A549 treated with AZD9567 at 1 μM for 4 hours (cell line): ENCODE data around the gene RIBC1. TPM values are rescaled to one million over a fixed set of nuclear protein-coding genes. Genes with fewer than 3 reads are reported as not detected.

ENCODE experiments used
- total RNA-seq: library from RNA; stranded (reverse); fragments of 200-300 nt; extraction: Qiagen RNA extraction; gene quantifications from 5 replicates; pipeline ENCODE4 v1.2.3, GENCODE V29; 2022; ENCODE audit not compliant: insufficient read depth

Gene RIBC1
- 0.49 to 1.5 TPM (median 0.70 TPM) in 5 replicates for total RNA-seq

DNA sequence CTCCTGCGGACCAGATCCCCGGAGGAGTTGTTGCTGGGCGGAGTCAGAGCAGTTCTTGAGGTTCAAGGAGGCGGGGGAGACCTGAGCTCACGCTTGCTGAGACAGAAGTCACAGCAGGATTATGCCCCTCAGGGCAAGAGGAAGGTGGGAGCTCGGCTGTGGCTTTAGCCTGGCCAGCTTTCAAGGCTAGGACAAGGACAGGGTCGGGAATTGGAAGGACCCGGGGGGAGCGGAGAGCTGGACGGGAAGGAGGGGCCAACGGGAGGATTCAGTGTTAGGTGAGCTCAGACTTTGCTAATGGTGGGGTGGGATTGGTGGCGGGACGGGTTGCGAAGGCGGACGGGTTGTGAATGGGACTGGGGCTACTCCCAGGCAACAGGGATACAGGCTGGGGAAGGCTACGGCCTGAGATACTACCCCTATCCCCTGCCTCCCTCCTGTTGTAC, at the start of gene RIBC1:
RIBC1 (plus strand) TSS at position 13 of the 446 bp plus-strand sequence. CDS start 3,404 bp downstream, outside the sequence.

GRCh38 chrX:53422086-53422860, 400 bp upstream of the RIBC1 start, which contains the start of gene SMC1A:
Gene SMC1A, minus strand, starts transcription at chrX:53422654. Its CDS starts 54 bp downstream, at chrX:53422600.

DNA sequence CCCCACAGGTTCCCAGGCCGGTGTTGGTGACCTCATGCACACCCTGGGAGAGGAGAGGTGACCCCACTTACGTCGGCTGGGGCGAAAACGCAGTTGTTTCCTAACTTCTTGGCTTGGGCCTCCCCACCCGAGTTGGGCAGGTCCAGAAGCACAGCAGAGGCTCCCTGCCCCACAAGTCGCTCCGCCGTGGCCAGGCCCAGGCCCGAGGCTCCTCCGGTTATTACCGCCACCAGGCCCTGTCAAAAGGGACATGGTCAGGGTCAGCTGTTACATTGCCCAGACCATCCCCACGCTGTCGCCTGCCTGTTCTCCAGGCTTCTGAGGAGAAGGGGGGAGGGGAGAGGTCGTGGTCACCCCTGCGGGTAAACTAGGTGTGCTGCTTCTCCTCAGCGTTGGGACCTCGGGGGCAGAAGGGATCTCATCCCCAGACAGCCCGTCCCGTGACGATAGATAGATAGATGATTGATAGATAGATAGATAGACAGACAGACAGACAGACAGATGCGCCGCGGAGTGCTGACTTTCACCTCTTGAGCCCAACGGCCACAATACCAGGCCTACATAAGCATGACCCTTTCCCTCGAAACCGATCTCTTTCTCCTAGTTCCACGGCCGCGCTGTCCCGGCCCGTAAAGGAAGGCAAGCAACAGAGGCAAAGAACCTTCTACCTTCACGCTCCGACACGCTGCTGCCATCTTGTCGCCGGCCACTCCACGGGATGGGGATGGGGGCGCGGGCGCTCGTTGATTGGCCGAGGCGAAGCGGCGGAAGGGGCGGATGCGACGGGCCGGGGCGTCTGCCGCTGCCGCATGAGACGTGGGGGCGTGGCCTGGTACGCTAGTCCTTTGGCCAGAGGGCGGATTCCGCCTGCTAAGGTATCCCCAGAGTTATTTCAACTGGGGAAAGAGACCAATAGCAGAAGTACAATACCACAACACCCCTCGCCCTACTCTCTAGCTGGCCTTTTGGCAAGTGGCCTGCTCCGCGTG, 11.3 kb downstream of the RIBC1 start, which contains the start of gene HSD17B10:
HSD17B10 (minus strand) TSS at position 720 of the 989 bp plus-strand sequence; CDS start at position 695, 25 bp downstream.

Other genes starting within 250 kb of the RIBC1 start
- 39.1 to 55.3 TPM (median 52.4 TPM) in 5 replicates for gene KDM5C, start 197.7 kb upstream of the RIBC1 start, total RNA-seq
- 31.4 to 42.4 TPM (median 34.7 TPM) in 5 replicates for gene IQSEC2, start 141.3 kb upstream of the RIBC1 start, total RNA-seq
- 46.3 to 57.5 TPM (median 53.9 TPM) in 5 replicates for gene SMC1A, start 219 bp upstream of the RIBC1 start, total RNA-seq
- 177 to 199 TPM (median 191 TPM) in 5 replicates for gene HSD17B10, start 11.5 kb downstream of the RIBC1 start, total RNA-seq